ENCODE measurements around the gene DOCK9.
A peak's percentile ranks its signal among the peaks of the same experiment; 100 is the strongest.

DOCK9 gene

DNA sequence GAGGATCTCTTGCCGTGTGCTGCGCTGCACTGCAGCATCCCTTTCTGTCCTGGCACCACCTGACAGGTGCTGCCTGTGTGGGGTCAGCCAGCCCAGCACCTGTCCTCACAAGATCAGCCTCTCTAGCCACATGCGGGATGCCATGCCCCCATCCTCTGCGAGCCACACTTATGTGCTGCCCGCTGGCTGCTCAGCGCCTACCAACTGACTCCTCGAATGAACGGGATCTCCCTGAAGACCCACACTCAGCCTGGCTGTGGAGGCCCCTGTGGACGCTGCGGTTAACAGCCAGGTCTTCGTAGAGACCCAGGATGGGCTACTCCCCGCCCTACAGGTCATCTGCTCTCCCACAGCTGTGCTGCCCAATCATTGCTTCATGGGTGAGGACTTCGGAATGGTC is 106.1 kb downstream of the DOCK9 start:
- Mint-ChIP-seq H3K4me1 (ENCODE audit: low read depth) (peaks cover 21% of the 10 kb centered on the region), H3K4me3 (no peak overlapping the region), H3K27me3 (no peaks in the 10 kb centered on the region), H3K27ac (no peak overlapping the region), H3K9me3 (peaks cover 17% of the 10 kb centered on the region), H3K36me3 (ENCODE audit: low read depth) (peaks cover 79% of the 10 kb centered on the region)

DNA sequence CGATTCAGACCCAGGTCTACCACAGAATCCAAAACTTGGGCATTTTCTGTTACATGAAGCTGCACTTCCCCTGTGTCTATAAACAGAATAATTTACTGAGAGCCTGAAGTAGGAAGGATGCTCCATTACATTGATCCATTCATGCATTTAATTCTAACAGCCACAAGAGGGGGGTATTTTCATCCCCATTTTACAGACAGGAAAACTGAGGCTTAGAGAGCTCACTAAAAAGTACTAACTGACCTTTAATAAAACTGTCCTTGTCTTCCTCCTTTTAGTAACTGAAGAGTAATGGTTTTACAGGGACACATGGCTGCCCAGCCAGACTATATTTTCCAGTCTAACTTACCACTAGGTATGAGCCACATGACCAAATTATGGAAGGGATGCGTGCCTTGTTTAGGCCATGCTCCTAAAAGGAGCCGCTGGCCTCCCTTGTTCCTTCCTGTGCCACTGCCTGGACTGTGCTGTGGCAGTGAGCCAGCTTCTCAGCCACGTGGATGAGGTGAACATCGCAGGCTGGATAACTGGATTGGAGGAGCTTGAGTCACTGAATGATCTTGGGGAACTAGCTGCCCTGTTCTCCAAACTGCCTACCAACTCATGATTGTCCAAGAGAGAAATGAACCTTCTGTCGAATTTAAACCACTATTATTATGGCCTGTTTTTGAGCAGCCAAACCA is 108.3 kb downstream of the DOCK9 start:
- Mint-ChIP-seq H3K27ac (no peak overlapping the region), H3K4me3 (no peak overlapping the region), H3K4me1 (ENCODE audit: low read depth) (peaks cover 9% of the 10 kb centered on the region), H3K36me3 (ENCODE audit: low read depth) (peaks cover 78% of the 10 kb centered on the region), H3K27me3 (no peaks in the 10 kb centered on the region), H3K9me3 (peaks cover 11% of the 10 kb centered on the region)

- Mint-ChIP-seq H3K4me3 (no peak overlapping the region), H3K4me1 (ENCODE audit: low read depth) (peaks cover 2% of the 10 kb centered on the region)
Observed at GRCh38 chr13:98868932-98869331, 108.9 kb downstream of the DOCK9 start.

DNA sequence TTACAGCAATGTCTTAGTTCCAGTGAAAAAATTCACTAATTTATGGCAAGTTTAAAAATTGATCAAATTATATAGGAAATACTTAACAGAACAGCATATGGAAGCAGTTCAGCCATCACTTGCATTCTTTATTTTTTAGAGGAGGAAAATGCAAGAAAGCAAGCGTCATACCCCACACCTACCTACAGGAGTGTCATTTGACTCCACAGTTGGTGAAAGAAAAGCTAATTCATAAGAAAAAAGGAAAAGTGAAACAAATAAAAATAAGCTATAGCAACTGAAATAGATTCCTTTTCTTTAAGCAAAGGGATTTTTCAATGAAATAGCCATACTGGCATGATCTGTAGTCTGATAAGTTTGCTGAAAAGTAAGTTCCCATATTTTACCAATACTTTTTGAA is 111.0 kb downstream of the DOCK9 start:
- no peaks in the 10 kb centered on the region for H3K4me1 Mint-ChIP-seq (ENCODE audit: low read depth)
- H3K4me3 Mint-ChIP-seq = no peak overlapping the region
- H3K27ac Mint-ChIP-seq = no peak overlapping the region
- H3K27me3 Mint-ChIP-seq = no peaks in the 10 kb centered on the region
- H3K9me3 Mint-ChIP-seq = no peaks in the 10 kb centered on the region
- H3K36me3 Mint-ChIP-seq (ENCODE audit: low read depth) = peaks cover 59% of the 10 kb centered on the region

More at GRCh38 chr13:98868932-98869331, 108.9 kb downstream of the DOCK9 start:
- no peak overlapping the region for H3K27ac Mint-ChIP-seq
- no peaks in the 10 kb centered on the region for H3K27me3 Mint-ChIP-seq
- H3K9me3 Mint-ChIP-seq = peaks cover 6% of the 10 kb centered on the region
- H3K36me3 Mint-ChIP-seq (ENCODE audit: low read depth) = peaks cover 77% of the 10 kb centered on the region

GRCh38 chr13:98860491-98860890 is 117.4 kb downstream of the DOCK9 start:
- no peak overlapping the region for H3K4me3 Mint-ChIP-seq
- H3K27me3 Mint-ChIP-seq = no peaks in the 10 kb centered on the region
- no peak overlapping the region for H3K27ac Mint-ChIP-seq
- no peaks in the 10 kb centered on the region for H3K9me3 Mint-ChIP-seq
- H3K36me3 Mint-ChIP-seq (ENCODE audit: low read depth) = peaks cover 31% of the 10 kb centered on the region
- no peaks in the 10 kb centered on the region for H3K4me1 Mint-ChIP-seq (ENCODE audit: low read depth)

DNA sequence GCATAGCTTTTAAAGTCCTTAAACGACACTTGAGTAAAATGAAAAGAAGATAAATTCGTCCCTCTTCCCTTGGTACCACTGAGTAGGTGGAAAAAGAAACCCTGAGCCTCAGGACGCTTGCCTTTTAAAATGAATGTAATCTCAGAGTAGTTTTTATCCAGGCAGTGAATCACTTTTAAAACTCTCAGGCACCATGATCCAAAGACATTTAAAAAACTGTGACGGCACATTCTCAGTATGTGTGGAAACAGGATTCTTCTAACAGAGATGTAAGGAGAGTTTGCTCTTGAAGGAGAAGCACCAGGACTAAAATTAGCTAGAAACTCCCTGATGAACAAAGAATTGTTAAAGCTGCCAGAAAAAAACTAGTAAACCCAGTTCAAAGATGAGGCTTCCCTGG is 119.7 kb downstream of the DOCK9 start:
- H3K36me3 Mint-ChIP-seq (ENCODE audit: low read depth) = peaks cover 36% of the 10 kb centered on the region
- no peak overlapping the region for H3K4me3 Mint-ChIP-seq
- H3K9me3 Mint-ChIP-seq = no peaks in the 10 kb centered on the region
- no peak overlapping the region for H3K27ac Mint-ChIP-seq
- H3K4me1 Mint-ChIP-seq (ENCODE audit: low read depth) = peaks cover 12% of the 10 kb centered on the region
- H3K27me3 Mint-ChIP-seq = no peaks in the 10 kb centered on the region

DNA sequence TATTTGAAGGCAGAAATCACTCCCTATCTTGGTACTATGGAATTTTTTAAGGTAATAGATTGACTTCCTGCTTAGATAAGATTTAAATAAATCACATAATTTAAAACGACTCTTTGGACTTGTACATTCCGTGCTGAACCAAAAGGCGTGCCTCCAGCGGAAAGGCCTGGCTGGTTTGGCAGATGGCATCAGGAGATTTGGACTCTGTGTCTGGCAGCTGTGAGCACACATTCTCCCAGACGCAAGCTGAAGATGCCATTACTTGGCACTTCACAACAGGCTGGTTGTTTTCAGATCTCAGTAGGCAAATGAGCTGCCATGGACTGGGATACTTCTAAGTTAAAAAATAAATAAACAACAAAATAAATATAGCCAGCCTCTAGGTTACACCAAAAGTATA is 120.9 kb downstream of the DOCK9 start:
- Mint-ChIP-seq H3K27me3 (no peaks in the 10 kb centered on the region), H3K9me3 (no peaks in the 10 kb centered on the region), H3K36me3 (ENCODE audit: low read depth) (peaks cover 35% of the 10 kb centered on the region), H3K4me1 (ENCODE audit: low read depth) (peaks cover 12% of the 10 kb centered on the region), H3K27ac (no peak overlapping the region), H3K4me3 (no peak overlapping the region)

- H3K27ac Mint-ChIP-seq = no peak overlapping the region
- H3K4me1 Mint-ChIP-seq (ENCODE audit: low read depth) = peaks cover 12% of the 10 kb centered on the region
- H3K4me3 Mint-ChIP-seq = no peak overlapping the region
- no peaks in the 10 kb centered on the region for H3K27me3 Mint-ChIP-seq
- no peaks in the 10 kb centered on the region for H3K9me3 Mint-ChIP-seq
- H3K36me3 Mint-ChIP-seq (ENCODE audit: low read depth) = peaks cover 25% of the 10 kb centered on the region
Observed at GRCh38 chr13:98854448-98854847, 123.4 kb downstream of the DOCK9 start.

DNA sequence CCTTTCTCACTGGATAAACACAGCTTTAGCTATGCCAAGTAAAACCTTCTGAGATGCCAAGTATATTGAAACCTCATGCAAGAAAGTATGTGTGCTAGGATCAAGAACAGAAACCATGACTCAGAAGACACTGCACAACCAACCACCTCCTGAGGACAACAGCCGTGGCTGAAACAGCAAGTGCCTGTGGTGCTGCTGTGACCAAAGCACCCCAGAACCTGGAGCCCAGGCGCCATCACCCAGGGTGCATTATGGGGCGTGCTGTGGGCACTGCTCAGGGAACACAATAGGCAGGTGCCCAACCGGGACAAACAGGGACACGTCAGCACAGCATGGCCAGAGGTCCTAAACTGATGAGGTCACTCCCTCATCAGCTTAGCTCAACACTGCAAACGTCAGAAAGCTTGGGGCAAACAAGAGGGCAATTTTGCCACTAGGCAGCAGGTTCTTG is 124.1 kb downstream of the DOCK9 start:
- H3K27ac Mint-ChIP-seq = peak overlapping the region; percentile 74

DNA sequence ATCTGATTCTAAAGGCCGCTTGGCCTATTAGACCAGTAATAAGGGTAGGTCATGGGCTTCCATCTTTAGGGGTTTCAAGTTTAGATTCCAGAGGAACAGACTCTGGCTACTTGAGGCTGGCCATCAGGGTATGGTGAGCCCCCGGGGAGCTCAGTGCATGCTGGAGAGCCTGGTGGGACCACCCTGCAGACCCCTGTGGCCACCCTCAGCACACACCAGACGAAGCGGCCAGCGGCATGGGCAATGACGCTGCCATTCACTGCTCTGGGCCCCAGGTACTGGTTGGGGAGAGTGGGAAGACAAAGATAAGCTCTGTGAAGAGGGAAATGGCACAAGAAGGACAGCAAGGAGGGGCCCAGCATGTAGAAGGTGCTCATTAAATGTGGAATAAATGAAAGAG is 126.6 kb downstream of the DOCK9 start:
- no peaks in the 10 kb centered on the region for H3K27me3 Mint-ChIP-seq
- H3K9me3 Mint-ChIP-seq = no peaks in the 10 kb centered on the region
- H3K4me1 Mint-ChIP-seq (ENCODE audit: low read depth) = peaks cover 12% of the 10 kb centered on the region
- H3K36me3 Mint-ChIP-seq (ENCODE audit: low read depth) = peaks cover 26% of the 10 kb centered on the region
- no peak overlapping the region for H3K27ac Mint-ChIP-seq
- no peak overlapping the region for H3K4me3 Mint-ChIP-seq

More for the DNA sequence above, 124.1 kb downstream of the DOCK9 start:
- Mint-ChIP-seq H3K4me1 (ENCODE audit: low read depth) (peaks cover 12% of the 10 kb centered on the region), H3K9me3 (no peaks in the 10 kb centered on the region), H3K4me3 (peak overlapping the region; percentile 37), H3K27me3 (no peaks in the 10 kb centered on the region), H3K36me3 (ENCODE audit: low read depth) (peaks cover 25% of the 10 kb centered on the region)

GRCh38 chr13:98848746-98849145 is 129.1 kb downstream of the DOCK9 start:
- H3K4me3 Mint-ChIP-seq = no peak overlapping the region
- H3K9me3 Mint-ChIP-seq = no peaks in the 10 kb centered on the region
- no peak overlapping the region for H3K27ac Mint-ChIP-seq
- no peaks in the 10 kb centered on the region for H3K27me3 Mint-ChIP-seq
- peaks cover 6% of the 10 kb centered on the region for H3K4me1 Mint-ChIP-seq (ENCODE audit: low read depth)
- H3K36me3 Mint-ChIP-seq (ENCODE audit: low read depth) = peaks cover 23% of the 10 kb centered on the region

GRCh38 chr13:98847780-98848179 is 130.1 kb downstream of the DOCK9 start:
- peaks cover 7% of the 10 kb centered on the region for H3K4me1 Mint-ChIP-seq (ENCODE audit: low read depth)
- no peaks in the 10 kb centered on the region for H3K9me3 Mint-ChIP-seq
- no peak overlapping the region for H3K4me3 Mint-ChIP-seq
- no peak overlapping the region for H3K27ac Mint-ChIP-seq
- no peaks in the 10 kb centered on the region for H3K27me3 Mint-ChIP-seq
- peaks cover 22% of the 10 kb centered on the region for H3K36me3 Mint-ChIP-seq (ENCODE audit: low read depth)

GRCh38 chr13:98846986-98847385 is 130.9 kb downstream of the DOCK9 start:
- Mint-ChIP-seq H3K27ac (no peak overlapping the region), H3K9me3 (no peaks in the 10 kb centered on the region), H3K36me3 (ENCODE audit: low read depth) (peaks cover 25% of the 10 kb centered on the region), H3K27me3 (no peaks in the 10 kb centered on the region), H3K4me1 (ENCODE audit: low read depth) (peaks cover 8% of the 10 kb centered on the region), H3K4me3 (no peak overlapping the region)

DNA sequence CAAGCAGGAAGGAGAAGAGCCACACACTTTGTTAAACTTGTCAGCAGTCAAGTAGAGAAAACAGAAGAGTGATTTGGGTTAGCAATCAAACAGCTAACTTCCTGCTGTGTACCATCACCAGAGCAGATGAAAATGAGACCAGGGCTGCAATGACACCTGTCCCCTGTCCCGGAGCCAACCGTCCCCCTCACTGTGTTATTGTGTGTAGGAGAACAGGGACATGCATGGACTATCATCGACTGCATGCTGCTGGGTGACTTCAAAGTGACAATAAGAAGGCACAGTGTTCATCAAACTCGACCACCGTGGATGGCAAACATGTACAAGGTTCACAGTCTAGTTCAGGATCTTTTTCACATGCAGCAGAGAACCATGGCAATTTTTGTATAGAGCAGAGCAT is 131.3 kb downstream of the DOCK9 start:
- Mint-ChIP-seq H3K27ac (no peak overlapping the region), H3K4me1 (ENCODE audit: low read depth) (peaks cover 8% of the 10 kb centered on the region), H3K36me3 (ENCODE audit: low read depth) (peaks cover 25% of the 10 kb centered on the region), H3K27me3 (no peaks in the 10 kb centered on the region), H3K4me3 (no peak overlapping the region), H3K9me3 (no peaks in the 10 kb centered on the region)

DNA sequence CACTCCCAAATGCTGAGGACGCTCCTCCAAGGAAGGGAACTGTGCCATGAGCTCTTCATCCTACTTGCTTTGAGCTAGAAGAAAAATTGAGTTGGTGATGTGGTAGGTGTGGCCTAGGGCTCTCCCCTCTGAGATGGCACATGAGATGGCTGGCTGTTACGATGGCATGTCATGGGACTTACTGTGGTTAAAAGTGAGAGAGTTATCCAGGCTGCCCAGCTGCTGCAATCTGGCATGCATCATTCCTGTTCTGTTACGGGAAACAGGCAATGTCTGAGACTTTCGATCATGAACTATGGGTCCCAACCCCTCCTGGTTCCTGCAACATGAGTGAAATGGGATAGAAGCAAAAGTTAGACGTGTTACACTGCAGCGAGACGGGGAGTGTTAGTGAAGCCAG is 132.1 kb downstream of the DOCK9 start:
- peaks cover 8% of the 10 kb centered on the region for H3K4me1 Mint-ChIP-seq (ENCODE audit: low read depth)
- no peak overlapping the region for H3K27ac Mint-ChIP-seq
- peaks cover 25% of the 10 kb centered on the region for H3K36me3 Mint-ChIP-seq (ENCODE audit: low read depth)
- H3K9me3 Mint-ChIP-seq = no peaks in the 10 kb centered on the region
- no peak overlapping the region for H3K4me3 Mint-ChIP-seq
- no peaks in the 10 kb centered on the region for H3K27me3 Mint-ChIP-seq

DNA sequence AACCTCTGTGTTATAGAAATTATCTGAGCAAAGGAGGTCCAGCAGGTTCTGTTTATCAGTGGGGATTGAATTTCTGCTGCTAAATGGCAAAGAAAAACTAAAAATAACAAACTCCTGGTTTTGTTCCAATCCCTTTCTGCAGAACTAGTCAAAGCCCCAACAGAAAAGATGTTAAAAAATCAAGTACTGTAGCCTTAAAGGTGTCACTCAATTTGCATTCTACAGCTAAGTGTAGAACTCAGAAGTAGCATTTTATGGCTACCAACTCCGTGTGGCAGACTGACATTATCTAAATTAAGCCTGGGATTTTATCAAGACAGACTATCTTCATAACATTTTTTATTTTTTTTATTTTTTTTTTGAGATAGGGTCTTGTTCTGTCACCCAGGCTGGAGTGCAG is 133.8 kb downstream of the DOCK9 start:
- Mint-ChIP-seq H3K27me3 (no peaks in the 10 kb centered on the region), H3K4me3 (no peak overlapping the region), H3K27ac (no peak overlapping the region), H3K36me3 (ENCODE audit: low read depth) (peaks cover 25% of the 10 kb centered on the region), H3K4me1 (ENCODE audit: low read depth) (peaks cover 8% of the 10 kb centered on the region), H3K9me3 (no peaks in the 10 kb centered on the region)

Data from stimulated activated naive CD8-positive, alpha-beta T cell treated with anti-CD3 and anti-CD28 coated beads, Interleukin-15, Interleukin-2, amounts not matched to agents 100 ng/mL and 50 ng/mL, for 24 hours (primary cell).